OCI-LY3 (cell line): ENCODE results near the gene CCDC83.
"Not testable (repeated sequence)": the region's sequence is repeated elsewhere in the genome, so short reads cannot be mapped to it uniquely, and the experiment has no call there.

Experiments
- H2AFZ ChIP-seq: fragments of 200-600, 300-600 bp; shearing (Covaris generic); 2 replicates; pipeline ENCODE4 v1.6.0; 2014; ENCODE audit warnings: antibody characterized with exemption, low read depth, low read length
- H3K27ac ChIP-seq: fragments of 200-600, 300-600 bp; sonication (generic); 2 replicates; pipeline ENCODE4 v1.5.1; 2014; ENCODE audit warnings: mild to moderate bottlenecking, low read length, moderate library complexity, mixed read lengths
- H3K27me3 ChIP-seq: fragments of 200-600, 300-600 bp; sonication (generic); 2 replicates; pipeline ENCODE4 v1.6.1; 2014; ENCODE audit warnings: low read depth, low read length, mixed read lengths
- H3K36me3 ChIP-seq: fragments of 200-600, 300-600 bp; sonication (generic); replicated peaks from 2 replicates; pipeline ENCODE3; 2014; ENCODE audit warnings: low read depth, low read length, mixed read lengths
- H3K4me1 ChIP-seq: fragments of 300-600, 200-600 bp; sonication (generic); 2 replicates; pipeline ENCODE4 v1.6.1; 2014; ENCODE audit warnings: low read length, mixed read lengths
- H3K4me2 ChIP-seq: fragments of 200-600, 300-600 bp; sonication (generic); 2 replicates; pipeline ENCODE4 v1.6.1; 2014; ENCODE audit warnings: low read length, mixed read lengths
- H3K4me3 ChIP-seq: fragments of 300-600, 200-600 bp; sonication (generic); 2 replicates; pipeline ENCODE4 v1.5.1; 2014; ENCODE audit warnings: antibody characterized with exemption, mild to moderate bottlenecking, low read length, moderate library complexity
- H3K79me2 ChIP-seq: fragments of 300-600, 200-600 bp; shearing (Covaris generic); 2 replicates; pipeline ENCODE4 v1.6.1; 2014; ENCODE audit warnings: mild to moderate bottlenecking, low read length, mixed read lengths
- H3K9ac ChIP-seq: fragments of 300-600, 200-600 bp; shearing (Covaris generic); 2 replicates; pipeline ENCODE4 v1.6.0; 2014; ENCODE audit warnings: mild to moderate bottlenecking, low read length, moderate library complexity
- H3K9me3 ChIP-seq: fragments of 200-600, 300-600 bp; shearing (Covaris generic); 2 replicates; pipeline ENCODE4 v1.6.1; 2014; ENCODE audit warnings: low read length, mixed read lengths; ENCODE audit not compliant: insufficient read depth
- H4K20me1 ChIP-seq: fragments of 200-600, 300-600 bp; sonication (generic); 2 replicates; pipeline ENCODE4 v1.6.1; 2016; ENCODE audit warnings: low read length, mixed read lengths; ENCODE audit not compliant: insufficient read depth
- CTCF ChIP-seq: fragments of 200-600, 300-600 bp; sonication (generic); IDR thresholded peaks from 2 replicates; pipeline ENCODE4 v1.5.1; 2014; ENCODE audit warnings: antibody characterized with exemption, low read length, low read depth
- EZH2phosphoT487 ChIP-seq: fragments of 200-600 bp; shearing (Covaris generic); IDR thresholded peaks from 2 replicates; pipeline ENCODE4 v1.6.1; 2018; ENCODE audit warnings: antibody characterized with exemption, mixed run types, low read depth

The CCDC83 gene

GRCh38 chr11:85918910-85919794 is 64.0 kb downstream of the CCDC83 start:
- Histone ChIP-seq H3K79me2 (no peaks in the 10 kb centered on the region), H3K4me2 (no peak overlapping the region), H3K9ac (no peak overlapping the region), H4K20me1 (no peaks in the 10 kb centered on the region), H2AFZ (no peak overlapping the region), H3K4me3 (no peak overlapping the region), H3K4me1 (peaks cover 26% of the 10 kb centered on the region), H3K27ac (no peak overlapping the region), H3K36me3 (no peaks in the 10 kb centered on the region), H3K27me3 (no peaks in the 10 kb centered on the region), H3K9me3 (no peaks in the 10 kb centered on the region)
- TF ChIP-seq EZH2phosphoT487 (no peak), CTCF (no peak)

GRCh38 chr11:85922367-85922766 is 67.2 kb downstream of the CCDC83 start:
- no peak overlapping the region for H2AFZ ChIP-seq
- H3K36me3 ChIP-seq, result no peaks in the 10 kb centered on the region
- TF ChIP-seq EZH2phosphoT487 (no peak), CTCF (no peak)
- H3K4me2 ChIP-seq, result peak overlapping the region; percentile 43
- no peaks in the 10 kb centered on the region for H3K27me3 ChIP-seq
- H3K4me1 ChIP-seq, result peaks cover 26% of the 10 kb centered on the region
- no peaks in the 10 kb centered on the region for H3K9me3 ChIP-seq
- peak overlapping the region; percentile 0; the same call in 1 of the 2 replicates for H3K4me3 ChIP-seq
- no peaks in the 10 kb centered on the region for H3K79me2 ChIP-seq
- peak overlapping the region; percentile 53 for H3K27ac ChIP-seq
- no peaks in the 10 kb centered on the region for H4K20me1 ChIP-seq
- H3K9ac ChIP-seq, result no peak overlapping the region; the same call in 1 of the 2 replicates

- H3K4me3 ChIP-seq, result no peak overlapping the region
- no peak for TF ChIP-seq EZH2phosphoT487
- TF ChIP-seq CTCF, result no peak
- H2AFZ ChIP-seq, result no peak overlapping the region
- no peak overlapping the region for H3K9ac ChIP-seq
- no peak overlapping the region for H3K27ac ChIP-seq
- H3K4me1 ChIP-seq, result peaks cover 26% of the 10 kb centered on the region
- no peaks in the 10 kb centered on the region for H3K79me2 ChIP-seq
- H3K9me3 ChIP-seq, result no peaks in the 10 kb centered on the region
- H3K27me3 ChIP-seq, result no peaks in the 10 kb centered on the region
- H4K20me1 ChIP-seq, result no peaks in the 10 kb centered on the region
- no peak overlapping the region for H3K4me2 ChIP-seq
- H3K36me3 ChIP-seq, result no peaks in the 10 kb centered on the region
These were observed 68.3 kb downstream of the CCDC83 start for GRCh38 chr11:85923455-85923854.

GRCh38 chr11:85926653-85927214 is 71.6 kb downstream of the CCDC83 start:
- H3K9me3 ChIP-seq, H3K4me2 ChIP-seq, H3K36me3 ChIP-seq, H3K79me2 ChIP-seq, H4K20me1 ChIP-seq, H3K27ac ChIP-seq, H3K27me3 ChIP-seq, H3K9ac ChIP-seq, H2AFZ ChIP-seq, H3K4me3 ChIP-seq: not testable (repeated sequence)
- H3K4me1 ChIP-seq, result peaks cover 15% of the 10 kb centered on the region
